ENCODE measurements around the gene PUS1.

DNA sequence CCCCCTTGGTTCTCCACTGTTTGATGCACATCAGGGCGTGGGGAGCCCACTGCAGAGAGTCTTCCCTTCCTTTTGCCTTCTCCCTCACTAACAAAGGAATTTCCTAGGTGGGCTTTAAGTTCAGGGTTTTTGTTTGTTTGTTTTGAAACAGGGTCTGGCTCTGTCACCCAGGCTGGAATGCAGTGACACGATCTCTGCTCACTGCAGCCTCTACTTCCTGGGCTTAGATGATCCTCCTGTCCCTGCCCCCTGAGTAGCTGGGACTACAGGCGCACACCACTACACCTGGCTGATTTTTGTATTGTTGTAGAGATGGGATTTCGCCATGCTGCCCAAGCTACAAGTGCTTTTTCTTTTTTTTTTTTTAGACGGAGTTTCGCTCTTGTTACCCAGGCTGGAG lies 54.5 kb downstream of the PUS1 start:
- TF ChIP-seq, protein P1, sequence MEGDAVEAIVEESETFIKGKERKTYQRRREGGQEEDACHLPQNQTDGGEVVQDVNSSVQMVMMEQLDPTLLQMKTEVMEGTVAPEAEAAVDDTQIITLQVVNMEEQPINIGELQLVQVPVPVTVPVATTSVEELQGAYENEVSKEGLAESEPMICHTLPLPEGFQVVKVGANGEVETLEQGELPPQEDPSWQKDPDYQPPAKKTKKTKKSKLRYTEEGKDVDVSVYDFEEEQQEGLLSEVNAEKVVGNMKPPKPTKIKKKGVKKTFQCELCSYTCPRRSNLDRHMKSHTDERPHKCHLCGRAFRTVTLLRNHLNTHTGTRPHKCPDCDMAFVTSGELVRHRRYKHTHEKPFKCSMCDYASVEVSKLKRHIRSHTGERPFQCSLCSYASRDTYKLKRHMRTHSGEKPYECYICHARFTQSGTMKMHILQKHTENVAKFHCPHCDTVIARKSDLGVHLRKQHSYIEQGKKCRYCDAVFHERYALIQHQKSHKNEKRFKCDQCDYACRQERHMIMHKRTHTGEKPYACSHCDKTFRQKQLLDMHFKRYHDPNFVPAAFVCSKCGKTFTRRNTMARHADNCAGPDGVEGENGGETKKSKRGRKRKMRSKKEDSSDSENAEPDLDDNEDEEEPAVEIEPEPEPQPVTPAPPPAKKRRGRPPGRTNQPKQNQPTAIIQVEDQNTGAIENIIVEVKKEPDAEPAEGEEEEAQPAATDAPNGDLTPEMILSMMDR (IDR thresholded peaks at IDR 0.05; ENCODE audit: insufficient read depth, low read depth, low read length) = no peak
- no peak for TF ChIP-seq EZH2 (IDR thresholded peaks at IDR 0.05; ENCODE audit: insufficient read depth, low read length)

All from astrocyte (in vitro differentiated cells and primary cell).